CD4-positive, alpha-beta T cell treated with Interleukin-21 for 1 hour (primary cell): ENCODE measurements around the gene PYCR2.
"Not testable (repeated sequence)": the region's sequence is repeated elsewhere in the genome, so short reads cannot be mapped to it uniquely, and the experiment has no call there.

Experiments
- DNase-seq: peaks from one replicate; pipeline ENCODE4 v3.0.0-alpha.2; 2020

PYCR2 gene

DNA sequence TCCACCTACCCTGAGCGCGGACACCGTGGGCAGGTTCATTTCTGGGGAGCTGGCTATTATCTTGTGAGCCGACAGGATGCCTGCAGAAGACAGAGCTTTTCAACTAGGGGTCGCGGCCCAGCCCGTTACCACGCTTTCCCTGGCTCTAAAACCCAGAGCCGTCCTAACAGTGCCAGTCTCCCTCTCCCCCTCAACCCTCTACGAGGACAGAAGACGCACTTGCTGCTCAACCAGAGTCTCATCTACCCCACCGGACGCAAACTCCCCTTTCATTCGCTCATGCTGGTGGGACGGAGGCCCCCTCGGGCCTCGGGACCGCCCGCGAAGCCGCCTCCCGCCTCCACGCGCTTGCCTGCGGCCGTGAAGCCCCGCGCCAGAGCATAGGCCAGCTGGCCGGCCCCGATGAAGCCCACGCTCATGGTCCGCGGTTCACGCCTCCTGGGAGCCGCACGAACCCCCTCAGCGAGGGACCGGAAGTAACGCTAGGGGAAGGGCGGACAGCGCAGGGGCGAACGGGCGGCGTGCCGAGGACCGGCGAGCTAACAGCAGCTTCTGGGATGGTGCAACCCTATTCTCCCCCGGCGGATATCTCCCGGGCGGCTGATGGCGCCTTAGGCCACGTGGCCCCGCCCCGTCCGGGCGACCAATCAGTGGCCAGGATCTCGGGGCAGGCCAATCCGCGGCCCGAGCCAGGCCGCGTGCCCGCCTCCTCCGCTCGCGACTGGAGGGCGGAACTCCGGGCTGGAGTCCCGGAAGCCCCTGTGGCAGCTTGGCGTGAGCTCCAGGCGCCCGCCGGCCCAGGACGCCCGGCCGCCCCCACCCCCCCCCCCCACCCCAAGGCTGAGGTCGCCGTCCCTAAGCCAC is at the start of gene PYCR2:
TSS of gene PYCR2 (minus strand) at position 559 of the 864 bp plus-strand sequence. CDS start at position 419, 140 bp downstream.
- peak; percentile 96 for DNase-seq

DNA sequence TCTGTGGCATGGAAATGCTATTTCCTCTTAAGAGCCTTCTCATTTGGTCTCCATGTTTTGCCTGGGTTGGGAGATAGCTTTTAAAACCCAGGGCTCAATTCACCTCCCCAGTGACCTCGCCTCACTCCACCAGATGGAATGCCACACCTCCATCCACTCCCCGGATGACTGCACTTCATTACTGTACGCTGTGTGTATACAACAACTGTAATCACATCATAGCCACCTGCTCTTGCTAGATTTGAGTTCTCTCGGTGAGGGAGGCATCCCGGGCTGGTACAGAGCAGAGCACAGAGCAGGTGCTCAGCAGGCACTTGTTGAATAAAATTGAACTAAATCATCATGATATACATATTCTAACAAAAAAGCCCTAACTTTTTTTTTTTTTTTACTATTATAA is 49.1 kb upstream of the PYCR2 start:
- DNase-seq = no peak

DNA sequence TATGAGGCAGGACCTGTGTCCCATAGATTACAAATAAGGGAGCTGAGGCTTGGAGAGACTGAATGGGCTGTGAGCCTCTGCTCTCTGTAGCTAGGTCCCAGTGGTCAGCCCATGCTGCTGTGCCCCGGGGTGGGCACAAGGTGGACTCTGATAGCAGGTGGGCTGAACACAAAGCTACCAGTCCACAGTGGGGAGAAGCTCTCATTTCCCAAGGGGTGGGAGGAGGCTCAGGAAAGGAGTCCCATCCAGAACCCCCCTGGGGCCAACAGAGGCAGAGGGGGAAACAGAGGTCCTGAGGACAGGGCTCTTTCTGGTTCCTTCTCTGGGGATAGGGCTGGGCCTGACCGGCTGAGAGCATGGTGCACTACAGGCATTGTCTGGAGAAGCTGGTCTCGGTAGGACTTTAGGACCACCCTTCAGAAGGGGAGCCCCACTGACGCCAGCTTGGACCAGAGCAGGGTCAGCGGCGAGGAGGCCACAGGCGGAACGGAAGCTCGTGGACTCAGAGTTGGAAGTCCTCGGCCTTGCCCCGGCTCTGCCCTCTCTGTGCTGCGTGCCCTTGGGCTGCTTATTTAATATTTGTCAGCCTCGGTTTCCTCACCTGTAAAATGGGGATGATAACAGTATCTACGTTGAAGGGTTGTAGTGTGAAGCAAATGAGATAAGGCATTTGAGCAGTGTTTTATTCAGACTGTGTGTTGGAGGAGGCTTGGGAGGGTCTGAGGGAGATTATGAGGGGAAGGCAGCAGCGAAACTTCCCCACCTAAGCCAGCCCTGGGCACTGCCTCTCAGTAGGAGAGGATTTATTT is 48.5 kb upstream of the PYCR2 start:
- no peak for DNase-seq

DNA sequence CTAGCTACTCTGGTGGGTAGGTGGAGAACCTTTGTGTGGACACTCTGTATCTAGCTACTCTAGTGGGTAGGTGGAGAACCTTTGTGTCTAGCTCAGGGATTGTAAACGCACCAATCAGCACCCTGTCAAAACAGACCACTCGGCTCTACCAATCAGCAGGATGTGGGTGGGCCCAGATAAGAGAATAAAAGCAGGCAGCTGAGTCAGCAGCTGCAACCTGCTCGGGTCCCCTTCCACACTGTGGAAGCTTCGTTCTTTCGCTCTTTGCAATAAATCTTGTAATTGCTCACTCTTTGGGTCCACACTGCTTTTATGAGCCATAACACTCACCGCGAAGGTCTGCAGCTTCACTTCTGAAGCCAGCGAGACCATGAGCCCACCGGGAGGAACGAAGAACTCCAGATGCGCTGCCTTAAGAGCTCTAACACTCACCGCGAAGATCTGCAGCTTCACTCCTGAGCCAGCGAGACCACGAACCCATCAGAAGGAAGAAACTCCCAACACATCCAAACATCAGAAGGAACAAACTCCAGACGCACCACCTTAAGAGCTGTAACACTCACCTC is 46.6 kb upstream of the PYCR2 start:
- DNase-seq = not testable (repeated sequence)

DNA sequence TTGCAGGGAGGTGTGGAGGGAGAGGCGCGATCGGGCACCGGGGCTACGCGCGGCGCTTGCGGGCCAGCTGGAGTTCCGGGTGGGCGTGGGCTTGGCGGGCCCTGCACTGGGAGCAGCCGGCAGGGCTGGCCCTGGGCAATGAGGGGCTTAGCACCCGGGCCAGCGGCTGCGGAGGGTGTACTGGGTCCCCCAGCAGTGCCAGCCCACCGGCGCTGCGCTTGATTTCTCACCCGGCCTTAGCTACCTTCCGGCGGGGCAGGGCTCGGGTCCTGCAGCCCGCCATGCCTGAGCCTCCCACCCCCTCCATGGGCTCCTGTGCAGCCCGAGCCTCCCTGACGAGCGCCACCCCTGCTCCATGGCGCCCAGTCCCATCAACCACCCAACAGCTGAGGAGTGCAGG is 45.7 kb upstream of the PYCR2 start:
- DNase-seq = not testable (repeated sequence)

DNA sequence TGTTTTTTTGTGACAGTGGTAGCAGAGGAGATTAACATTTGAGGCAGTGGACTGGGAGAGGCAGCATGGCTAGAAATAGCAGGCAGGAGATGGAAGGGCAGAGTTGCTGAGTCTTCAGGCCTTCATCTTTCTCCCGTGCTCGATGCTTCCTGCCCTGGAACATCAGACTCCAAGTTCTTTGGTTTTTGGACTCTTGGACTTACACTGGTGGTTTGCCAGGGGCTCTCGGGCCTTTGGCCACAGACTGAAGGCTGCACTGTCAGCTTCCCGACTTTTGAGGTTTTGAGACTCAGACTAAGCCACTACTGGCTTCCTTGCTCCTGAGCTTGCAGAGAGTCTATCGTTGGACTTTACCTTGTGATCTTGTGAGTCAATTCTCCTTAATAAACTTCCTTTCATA is 41.2 kb upstream of the PYCR2 start:
- DNase-seq = no peak

DNA sequence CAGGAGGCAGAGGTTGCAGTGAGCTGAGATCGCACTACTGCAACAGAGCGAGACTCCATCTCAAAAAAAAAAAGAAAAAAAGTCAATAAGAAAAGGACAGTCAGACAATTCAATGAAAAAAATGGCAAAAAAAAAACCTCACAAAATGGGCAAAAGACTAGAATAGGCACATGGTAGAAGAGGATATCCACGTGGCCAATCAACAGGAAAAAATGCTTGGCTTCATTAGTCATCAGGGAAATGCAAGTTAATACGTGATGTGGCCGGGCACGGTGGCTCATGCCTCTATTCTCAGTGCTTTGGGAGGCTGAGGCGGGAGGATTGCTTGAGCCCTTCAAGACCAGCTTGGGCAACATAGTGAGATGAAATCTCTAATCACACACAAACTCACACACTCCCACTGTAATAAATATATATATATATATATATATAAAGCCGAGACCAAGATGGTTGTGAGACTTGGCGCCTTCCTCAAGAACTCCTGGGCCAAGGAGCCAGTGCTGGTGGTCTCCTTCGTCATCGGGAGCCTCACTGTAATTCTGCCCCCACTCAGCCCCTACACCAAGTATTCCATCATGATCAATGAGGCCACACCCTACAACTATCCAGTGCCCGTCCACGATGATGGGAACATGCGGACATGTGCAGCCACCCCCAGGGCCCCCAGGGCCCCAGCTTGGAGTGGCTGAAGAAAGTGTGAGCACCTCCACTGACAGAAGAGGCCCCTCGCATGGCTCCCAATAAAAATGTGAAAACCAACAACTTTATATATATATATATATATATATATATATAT is 39.9 kb upstream of the PYCR2 start:
- DNase-seq = no peak

DNA sequence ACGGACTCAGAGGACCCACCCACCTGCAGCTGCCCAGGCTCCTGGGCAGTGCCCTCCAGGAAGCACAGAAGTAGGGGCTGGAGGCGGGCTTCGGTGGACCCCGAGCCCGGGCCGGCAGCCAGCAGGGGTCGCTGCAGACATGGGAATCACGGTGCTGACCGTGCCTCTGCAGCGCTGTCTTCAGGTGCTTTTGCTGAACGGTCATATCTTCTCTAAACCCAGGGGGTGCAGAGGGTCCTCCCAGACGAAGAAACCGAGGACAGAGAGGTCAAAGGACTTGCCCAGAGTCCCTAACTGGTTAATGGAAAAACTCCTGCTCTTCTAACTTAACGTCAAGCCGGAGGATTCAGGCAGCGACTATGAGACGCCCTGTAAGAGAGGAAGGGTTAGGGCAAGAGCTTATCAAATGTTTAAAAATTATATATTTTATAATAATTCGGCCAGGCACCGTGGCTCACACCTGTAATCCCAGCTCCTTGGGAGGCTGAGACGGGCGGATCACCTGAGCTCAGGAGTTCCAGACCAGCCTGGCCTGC is 38.5 kb upstream of the PYCR2 start:
- peak; percentile 51 for DNase-seq

DNA sequence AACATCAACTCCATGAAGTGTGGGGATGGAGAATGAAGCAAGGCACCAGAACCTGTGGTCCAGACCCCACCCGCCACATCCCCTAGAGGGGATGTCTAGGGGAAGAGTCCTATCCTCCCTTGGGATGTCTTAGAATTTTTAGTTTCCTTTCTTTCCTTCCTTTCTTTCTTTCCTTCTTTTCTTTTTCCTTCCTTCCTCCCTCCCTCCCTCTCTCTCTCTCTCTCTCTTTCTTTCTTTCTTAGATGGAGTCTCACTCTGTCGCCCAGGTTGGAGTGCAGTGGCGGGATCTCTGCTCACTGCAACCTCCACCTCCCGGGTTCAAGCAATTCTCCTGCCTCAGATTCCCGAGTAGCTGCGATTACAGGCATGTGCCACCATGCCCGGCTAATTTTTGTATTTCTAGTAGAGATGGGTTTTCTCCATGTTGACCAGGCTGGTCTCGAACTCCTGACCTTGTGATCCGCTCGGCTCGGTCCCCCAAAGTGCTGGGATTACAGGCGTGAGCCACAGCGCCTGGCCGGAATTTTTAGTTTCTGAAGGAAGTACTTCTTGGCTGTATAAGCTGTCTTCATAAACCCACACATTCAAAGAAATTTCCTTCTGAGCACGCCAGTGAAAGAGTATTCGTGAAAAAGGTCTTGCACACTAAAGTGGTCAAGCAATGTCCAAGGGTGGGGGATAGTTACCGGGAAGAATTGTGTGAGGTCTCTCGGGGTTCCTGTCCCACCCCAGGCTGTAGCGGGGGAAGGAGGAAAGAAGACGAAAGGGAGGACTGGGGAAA is 37.8 kb upstream of the PYCR2 start:
- no peak for DNase-seq

DNA sequence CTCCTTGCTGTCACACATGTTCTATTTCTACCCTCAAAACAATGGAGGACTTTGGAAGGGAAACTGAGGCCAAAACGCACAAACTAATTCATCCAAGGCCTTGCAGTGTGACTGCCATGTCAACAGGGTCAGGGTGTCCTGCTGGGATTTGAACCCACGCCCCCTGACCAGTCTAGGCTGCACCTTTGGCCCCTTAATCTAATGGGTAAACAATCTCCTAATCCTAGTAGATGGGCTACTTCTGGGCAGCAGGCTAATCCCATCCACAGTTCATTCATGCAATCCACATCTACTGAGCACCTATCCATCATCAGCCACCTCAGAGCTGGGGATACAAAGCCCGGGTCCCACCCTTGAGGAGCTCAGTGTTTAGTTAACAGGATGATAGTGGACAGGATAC is 34.0 kb upstream of the PYCR2 start:
- no peak for DNase-seq

DNA sequence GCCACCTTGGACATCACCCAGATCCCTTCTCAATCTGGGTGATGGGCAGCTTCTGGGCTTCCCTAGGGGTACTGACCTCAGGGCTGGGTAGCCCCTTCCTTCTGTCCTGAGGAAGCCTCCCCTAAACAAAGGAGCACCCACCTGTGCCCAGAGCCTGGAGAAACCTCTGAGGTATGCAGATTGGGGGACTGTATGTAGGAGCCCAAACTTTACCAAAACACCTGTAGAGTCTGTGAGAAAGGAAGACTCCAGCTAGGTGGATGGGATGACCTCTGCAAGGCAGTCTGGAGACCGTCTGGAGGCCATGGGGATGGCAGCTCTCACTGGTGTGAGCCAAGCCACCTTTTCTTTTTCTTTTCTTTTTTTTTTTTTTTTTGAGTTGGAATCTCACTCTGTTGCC is 30.7 kb upstream of the PYCR2 start:
- DNase-seq = no peak

DNA sequence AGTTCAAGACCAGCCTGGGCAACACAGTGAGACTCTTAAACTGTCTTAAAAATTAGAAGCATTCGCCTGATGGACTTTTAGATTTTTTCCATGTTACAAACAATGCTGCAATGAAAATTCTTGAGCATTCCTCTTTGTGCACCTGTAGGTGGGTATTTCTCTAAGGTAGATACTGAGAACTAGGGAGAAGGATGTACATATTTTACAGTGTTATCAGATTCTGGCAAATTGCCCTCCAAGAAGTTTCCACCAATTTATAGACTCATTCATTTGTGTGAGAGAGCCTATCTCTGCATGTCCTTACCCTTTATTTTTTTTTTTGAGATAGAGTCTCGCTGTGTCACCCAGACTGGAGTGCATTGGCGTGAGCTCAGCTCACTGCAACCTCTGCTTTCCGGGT is 29.3 kb upstream of the PYCR2 start:
- no peak for DNase-seq

DNA sequence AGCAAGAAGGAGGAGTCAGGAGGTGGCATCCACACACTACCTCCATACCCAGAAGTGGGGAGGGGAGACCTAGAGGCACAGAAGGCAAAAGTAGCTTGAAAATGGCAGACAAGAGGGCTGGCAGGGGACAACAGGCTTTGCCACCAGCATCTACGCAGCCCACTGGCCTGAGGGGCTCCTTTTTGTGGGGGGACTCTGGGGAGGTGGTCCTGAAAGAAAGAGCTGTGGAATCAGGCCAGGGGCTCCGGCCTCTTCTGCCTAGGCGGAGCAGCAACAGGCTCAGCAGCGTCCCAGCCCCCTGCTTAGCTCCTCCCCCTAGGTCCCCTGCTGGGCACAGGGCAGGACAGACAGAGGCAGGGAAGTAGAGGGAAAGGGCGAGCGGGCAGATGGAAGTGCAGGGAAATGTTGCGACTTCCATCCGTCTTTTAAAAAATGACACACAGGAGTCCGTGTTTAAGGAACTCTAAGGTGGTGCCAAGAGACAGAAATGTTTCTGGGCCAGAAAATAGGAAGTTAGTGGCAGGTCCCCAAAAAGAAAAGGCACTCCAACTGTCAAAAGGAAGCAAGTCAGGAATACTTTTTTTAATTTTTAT is 27.0 kb upstream of the PYCR2 start:
- DNase-seq = no peak

DNA sequence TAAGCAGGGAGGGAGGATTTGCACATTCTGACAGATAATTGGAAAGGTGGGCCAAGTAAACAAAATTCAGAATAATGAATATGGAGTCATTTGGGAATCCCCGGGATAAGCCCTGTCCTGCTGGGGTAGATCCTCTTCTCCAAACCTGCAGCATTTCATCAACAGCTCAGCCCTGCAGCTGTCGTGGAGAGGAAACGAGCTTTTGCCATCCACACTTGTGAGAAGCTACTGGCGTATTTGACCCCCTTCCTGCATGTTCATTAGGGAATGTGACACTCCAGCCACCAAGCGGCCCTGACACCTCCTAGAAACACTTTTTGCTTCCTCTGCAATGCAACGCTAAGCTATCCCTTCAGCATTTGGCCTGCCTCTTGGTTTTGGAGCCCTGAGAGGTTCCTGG is 25.0 kb upstream of the PYCR2 start:
- DNase-seq = no peak

DNA sequence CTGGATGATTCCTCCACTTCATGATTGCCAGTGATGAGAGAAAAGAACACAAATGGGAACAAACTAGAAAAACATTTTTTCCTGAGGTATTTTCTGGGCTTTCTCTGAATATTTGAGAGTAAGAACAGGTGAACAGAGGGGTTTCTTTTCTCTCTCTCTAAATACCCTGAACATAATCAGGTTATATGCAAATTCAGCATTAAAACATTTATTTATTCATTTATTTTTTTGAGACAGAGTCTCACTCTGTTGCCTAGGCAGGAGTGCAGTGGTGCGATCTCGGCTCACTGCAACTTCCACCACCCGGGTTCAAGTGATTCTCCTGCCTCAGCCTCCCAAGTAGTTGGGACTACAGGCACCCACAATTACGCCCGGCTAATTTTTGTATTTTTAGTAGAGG is 22.8 kb upstream of the PYCR2 start:
- no peak for DNase-seq

DNA sequence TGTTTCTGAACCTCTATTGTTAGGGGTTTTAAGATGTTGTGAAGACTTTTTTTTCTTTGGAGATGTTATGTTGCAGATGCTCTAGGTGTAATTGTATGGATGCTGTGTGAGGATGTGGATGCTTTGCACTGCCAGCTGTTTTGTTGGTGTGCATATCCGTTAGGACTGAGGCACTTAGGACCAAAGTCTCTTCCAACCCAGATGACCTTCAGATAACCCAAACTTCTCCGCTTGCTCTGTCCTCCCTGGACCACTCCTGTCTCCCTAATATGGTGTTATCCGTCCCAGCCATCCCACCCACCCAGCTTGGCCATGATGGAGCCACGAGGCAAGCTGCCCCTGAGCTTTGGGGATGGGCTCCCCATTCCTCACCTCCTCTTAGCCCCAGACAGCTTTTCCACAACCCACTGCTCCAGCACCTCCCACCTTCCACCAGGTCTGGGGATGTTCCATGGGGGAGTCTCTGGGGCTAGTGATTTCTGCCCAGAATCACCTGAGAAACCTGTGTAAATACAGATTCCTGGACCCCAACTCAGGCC is 22.1 kb upstream of the PYCR2 start:
- no peak for DNase-seq

DNA sequence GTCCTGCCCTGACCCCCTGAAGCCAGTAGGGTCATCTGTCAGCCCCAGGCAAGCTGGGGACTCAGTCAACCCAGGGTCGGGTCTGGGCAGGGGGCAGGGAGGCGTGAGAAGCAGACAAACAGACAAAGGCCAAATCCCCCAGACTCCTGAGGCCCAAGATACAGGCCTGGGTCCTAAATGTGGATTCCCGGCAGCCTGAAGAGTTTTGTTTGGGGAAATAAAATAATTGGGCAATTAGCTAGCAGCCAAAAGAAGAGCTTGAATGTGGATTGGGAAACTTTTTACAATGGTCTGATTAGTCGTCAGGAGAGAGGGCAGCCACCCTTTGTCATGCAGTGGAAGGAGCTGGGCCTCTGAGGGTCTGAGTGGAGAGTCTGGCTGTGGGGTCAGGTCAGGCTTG is 21.5 kb upstream of the PYCR2 start:
- no peak for DNase-seq

DNA sequence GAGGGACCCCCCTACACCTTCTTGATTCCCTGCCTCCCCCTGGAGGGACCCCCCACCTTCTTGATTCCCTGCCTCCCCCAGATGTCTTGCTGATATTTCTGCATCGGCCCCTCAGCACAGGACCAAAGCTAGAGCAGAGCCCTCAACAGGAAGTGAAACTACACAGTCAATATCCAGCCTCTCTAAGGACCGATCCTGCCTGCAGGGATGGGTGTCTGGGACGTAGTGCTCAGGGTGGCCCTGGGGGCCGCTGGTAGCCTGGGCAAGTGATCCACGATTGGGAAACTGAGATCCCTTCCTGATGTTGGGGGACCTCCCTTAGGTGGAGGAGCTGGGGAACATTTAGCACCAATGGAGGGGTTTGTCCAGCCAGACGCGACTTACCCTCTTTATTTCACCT is 20.9 kb upstream of the PYCR2 start:
- DNase-seq = peak; percentile 4

DNA sequence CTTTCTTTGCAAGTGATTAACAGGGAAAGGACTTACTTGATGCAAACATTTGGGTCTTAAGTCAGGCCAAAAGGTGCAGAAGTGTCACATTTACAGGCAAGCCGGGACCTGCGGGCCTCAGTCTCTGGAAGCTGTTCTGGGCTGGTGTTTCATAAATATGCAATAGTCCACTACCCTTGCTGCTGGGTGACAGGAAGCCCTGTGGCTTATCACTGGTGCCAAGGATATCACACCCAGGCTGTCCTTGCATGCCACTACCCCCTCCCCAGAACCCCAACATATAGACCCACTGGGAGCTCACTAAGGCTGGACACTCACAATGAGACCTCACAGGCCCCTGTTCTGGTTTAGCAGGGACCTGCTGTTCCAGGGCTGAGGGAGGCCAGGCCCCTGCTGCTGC is 20.3 kb upstream of the PYCR2 start:
- DNase-seq = no peak

DNA sequence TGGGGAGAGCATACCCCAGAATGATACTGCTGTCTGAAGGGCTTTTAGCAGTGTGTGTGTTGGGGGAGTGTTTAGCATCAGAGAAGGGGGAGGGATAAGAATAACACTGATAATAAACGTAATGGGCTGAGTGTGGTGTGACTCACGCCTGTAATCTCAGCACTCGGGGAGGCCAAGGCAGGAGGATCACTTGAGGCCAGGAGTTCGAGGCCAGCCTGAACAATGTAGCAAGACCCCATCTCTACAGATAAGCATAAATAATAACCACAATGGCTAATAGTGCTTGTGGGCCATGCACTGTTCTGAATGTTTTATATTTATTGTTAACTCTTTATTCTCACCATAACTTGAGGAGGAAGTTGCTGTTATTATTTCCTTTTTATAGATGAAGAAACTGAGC is 19.5 kb upstream of the PYCR2 start:
- no peak for DNase-seq

DNA sequence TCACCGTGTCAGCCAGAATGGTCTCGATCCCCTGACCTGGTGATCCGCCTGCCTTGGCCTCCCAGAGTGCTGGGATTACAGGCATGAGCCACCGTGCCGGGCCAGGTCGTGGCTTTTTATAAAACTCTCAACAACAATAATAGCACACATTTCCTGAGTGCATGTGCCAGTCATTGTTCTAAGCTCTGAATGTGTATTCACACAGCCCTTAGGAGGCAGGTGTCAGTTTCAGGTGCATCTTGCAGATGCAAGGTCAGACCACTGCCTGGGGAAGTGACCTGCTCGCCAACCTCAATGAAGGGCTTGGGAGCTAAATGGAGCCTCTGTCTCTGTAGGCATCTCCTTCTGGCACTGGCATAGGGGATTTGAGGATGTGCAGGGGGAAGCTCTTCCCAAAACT is 18.5 kb upstream of the PYCR2 start:
- DNase-seq = no peak

DNA sequence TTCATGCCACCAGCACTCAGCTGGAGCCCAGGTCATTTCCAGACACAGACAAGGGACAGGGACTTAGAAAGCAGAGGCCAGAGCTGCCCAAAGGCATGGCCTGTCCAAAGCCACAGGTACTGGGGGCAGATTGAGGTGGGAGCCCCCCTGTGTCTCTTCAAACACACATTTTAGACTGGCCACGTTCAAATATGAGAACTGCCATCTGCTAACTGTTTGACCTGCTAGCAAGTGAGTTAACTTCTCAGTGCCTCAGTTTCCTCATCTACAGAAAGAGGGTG is 17.8 kb upstream of the PYCR2 start:
- DNase-seq = no peak
